Measurements from ENCODE around the gene KRTAP12-2.

KRTAP12-2 gene

DNA sequence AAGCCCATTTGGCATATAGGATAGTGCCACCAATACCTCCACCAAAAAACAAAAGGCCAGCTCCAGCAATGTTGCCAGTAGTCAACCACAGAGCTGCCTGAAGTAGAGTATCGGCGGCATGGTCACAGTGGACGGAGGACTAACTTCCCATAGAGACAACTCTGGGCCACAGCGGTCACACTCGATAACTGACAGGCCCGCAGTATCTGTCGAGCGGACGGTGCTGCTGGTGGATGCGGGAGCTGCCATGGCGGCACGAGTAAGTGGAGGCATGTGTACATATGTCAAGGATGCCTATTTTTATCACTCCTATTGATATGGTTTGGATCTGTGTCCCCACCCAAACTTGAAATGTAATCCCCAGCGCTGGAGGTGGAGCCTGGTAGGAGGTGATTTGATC lies 11.2 kb upstream of the KRTAP12-2 start:
- Histone ChIP-seq H3K4me1 (ENCODE audit: low read length) (no peaks in the 10 kb centered on the region), H3K4me3 (ENCODE audit: low read length) (no peak overlapping the region), H2AFZ (ENCODE audit: low read depth, low read length) (no peak overlapping the region), H3K9ac (ENCODE audit: low read length) (no peak overlapping the region), H3K36me3 (replicated peaks; ENCODE audit: low read depth, low read length) (no peaks in the 10 kb centered on the region), H3K9me3 (ENCODE audit: insufficient read depth, low read length) (no peaks in the 10 kb centered on the region), H3K27me3 (ENCODE audit: low read depth, low read length) (no peaks in the 10 kb centered on the region; the same call in 1 of the 2 replicates), H3K4me2 (ENCODE audit: low read length) (no peak overlapping the region), H4K20me1 (ENCODE audit: insufficient read depth, low read length) (no peaks in the 10 kb centered on the region), H3K79me2 (ENCODE audit: low read length) (no peaks in the 10 kb centered on the region), H3K27ac (ENCODE audit: low read length) (no peak overlapping the region)
- TF ChIP-seq EZH2phosphoT487 (IDR thresholded peaks at IDR 0.05; ENCODE audit: low read depth): no peak
- TF ChIP-seq, protein P1, sequence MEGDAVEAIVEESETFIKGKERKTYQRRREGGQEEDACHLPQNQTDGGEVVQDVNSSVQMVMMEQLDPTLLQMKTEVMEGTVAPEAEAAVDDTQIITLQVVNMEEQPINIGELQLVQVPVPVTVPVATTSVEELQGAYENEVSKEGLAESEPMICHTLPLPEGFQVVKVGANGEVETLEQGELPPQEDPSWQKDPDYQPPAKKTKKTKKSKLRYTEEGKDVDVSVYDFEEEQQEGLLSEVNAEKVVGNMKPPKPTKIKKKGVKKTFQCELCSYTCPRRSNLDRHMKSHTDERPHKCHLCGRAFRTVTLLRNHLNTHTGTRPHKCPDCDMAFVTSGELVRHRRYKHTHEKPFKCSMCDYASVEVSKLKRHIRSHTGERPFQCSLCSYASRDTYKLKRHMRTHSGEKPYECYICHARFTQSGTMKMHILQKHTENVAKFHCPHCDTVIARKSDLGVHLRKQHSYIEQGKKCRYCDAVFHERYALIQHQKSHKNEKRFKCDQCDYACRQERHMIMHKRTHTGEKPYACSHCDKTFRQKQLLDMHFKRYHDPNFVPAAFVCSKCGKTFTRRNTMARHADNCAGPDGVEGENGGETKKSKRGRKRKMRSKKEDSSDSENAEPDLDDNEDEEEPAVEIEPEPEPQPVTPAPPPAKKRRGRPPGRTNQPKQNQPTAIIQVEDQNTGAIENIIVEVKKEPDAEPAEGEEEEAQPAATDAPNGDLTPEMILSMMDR (IDR thresholded peaks at IDR 0.05; ENCODE audit: low read depth, low read length): no peak

DNA sequence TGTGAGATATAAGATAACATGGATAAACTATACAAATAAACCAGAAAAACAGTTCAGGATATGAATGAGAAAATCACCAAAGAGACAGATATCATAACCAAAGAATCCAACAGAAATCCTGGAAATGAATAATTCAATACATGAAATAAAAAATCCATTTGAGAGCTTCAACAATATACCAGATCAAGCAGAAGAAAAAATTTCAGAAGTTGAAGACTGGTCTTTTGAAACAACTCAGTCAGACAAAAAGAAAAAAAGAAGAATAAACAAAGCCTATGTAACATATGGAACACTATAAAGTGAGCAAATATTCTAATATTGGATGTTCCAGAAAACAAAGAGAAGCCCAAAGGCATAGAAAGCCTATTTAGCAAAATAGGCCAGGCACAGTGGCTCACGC lies 5.2 kb upstream of the KRTAP12-2 start:
- no peaks in the 10 kb centered on the region for H3K9me3 ChIP-seq (ENCODE audit: insufficient read depth, low read length)
- TF ChIP-seq, protein P1 (IDR thresholded peaks at IDR 0.05; ENCODE audit: low read depth, low read length): no peak
- TF ChIP-seq EZH2phosphoT487 (IDR thresholded peaks at IDR 0.05; ENCODE audit: low read depth): no peak
- no peak overlapping the region for H3K4me2 ChIP-seq (ENCODE audit: low read length)
- H2AFZ ChIP-seq (ENCODE audit: low read depth, low read length): no peak overlapping the region
- H4K20me1 ChIP-seq (ENCODE audit: insufficient read depth, low read length): no peaks in the 10 kb centered on the region
- H3K4me3 ChIP-seq (ENCODE audit: low read length): no peak overlapping the region
- no peak overlapping the region for H3K9ac ChIP-seq (ENCODE audit: low read length)
- H3K36me3 ChIP-seq (replicated peaks; ENCODE audit: low read depth, low read length): no peaks in the 10 kb centered on the region
- H3K27me3 ChIP-seq (ENCODE audit: low read depth, low read length): no peaks in the 10 kb centered on the region; the same call in 1 of the 2 replicates
- no peak overlapping the region for H3K27ac ChIP-seq (ENCODE audit: low read length)
- H3K79me2 ChIP-seq (ENCODE audit: low read length): no peaks in the 10 kb centered on the region
- no peaks in the 10 kb centered on the region for H3K4me1 ChIP-seq (ENCODE audit: low read length)

- Histone ChIP-seq H3K4me3 (ENCODE audit: low read length) (no peak overlapping the region), H3K9me3 (ENCODE audit: insufficient read depth, low read length) (no peaks in the 10 kb centered on the region), H3K27ac (ENCODE audit: low read length) (no peak overlapping the region), H3K36me3 (replicated peaks; ENCODE audit: low read depth, low read length) (no peaks in the 10 kb centered on the region), H4K20me1 (ENCODE audit: insufficient read depth, low read length) (no peaks in the 10 kb centered on the region), H3K79me2 (ENCODE audit: low read length) (no peaks in the 10 kb centered on the region), H3K27me3 (ENCODE audit: low read depth, low read length) (no peaks in the 10 kb centered on the region; the same call in 1 of the 2 replicates), H3K9ac (ENCODE audit: low read length) (no peak overlapping the region), H3K4me1 (ENCODE audit: low read length) (no peaks in the 10 kb centered on the region), H3K4me2 (ENCODE audit: low read length) (no peak overlapping the region), H2AFZ (ENCODE audit: low read depth, low read length) (no peak overlapping the region)
- TF ChIP-seq, protein P1 (IDR thresholded peaks at IDR 0.05; ENCODE audit: low read depth, low read length): no peak
- no peak for TF ChIP-seq EZH2phosphoT487 (IDR thresholded peaks at IDR 0.05; ENCODE audit: low read depth)
Measured at GRCh38 chr21:44670642-44671432, 4.1 kb upstream of the KRTAP12-2 start.

GRCh38 chr21:44667612-44668011 lies 885 bp upstream of the KRTAP12-2 start:
- Histone ChIP-seq H2AFZ (ENCODE audit: low read depth, low read length) (no peak overlapping the region), H3K27me3 (ENCODE audit: low read depth, low read length) (no peaks in the 10 kb centered on the region; the same call in 1 of the 2 replicates), H3K4me1 (ENCODE audit: low read length) (no peaks in the 10 kb centered on the region), H3K27ac (ENCODE audit: low read length) (no peak overlapping the region), H3K9ac (ENCODE audit: low read length) (no peak overlapping the region), H3K4me3 (ENCODE audit: low read length) (no peak overlapping the region), H3K9me3 (ENCODE audit: insufficient read depth, low read length) (no peaks in the 10 kb centered on the region), H3K79me2 (ENCODE audit: low read length) (no peaks in the 10 kb centered on the region), H3K4me2 (ENCODE audit: low read length) (no peak overlapping the region), H4K20me1 (ENCODE audit: insufficient read depth, low read length) (no peaks in the 10 kb centered on the region), H3K36me3 (replicated peaks; ENCODE audit: low read depth, low read length) (no peaks in the 10 kb centered on the region)
- TF ChIP-seq EZH2phosphoT487 (IDR thresholded peaks at IDR 0.05; ENCODE audit: low read depth): no peak
- TF ChIP-seq, protein P1 (IDR thresholded peaks at IDR 0.05; ENCODE audit: low read depth, low read length): no peak

Data from OCI-LY3 (cell line).